K562 (cell line): Measurements from ENCODE around the gene CCDC27. TPM values are rescaled to one million over a fixed set of nuclear protein-coding genes. Genes with fewer than 3 reads are reported as not detected.
"Not testable (repeated sequence)": the region's sequence is repeated elsewhere in the genome, so short reads cannot be mapped to it uniquely, and the experiment has no call there.

Source experiments
- ATAC-seq: fragments of 200-7000 bp; cut with Tn5 transposase; 3 replicates; pipeline ENCODE4 v1.9.1; 2020; ENCODE audit warnings: moderate library complexity
- BruUV-seq: library from RNA; stranded (reverse); fragments of 400-500 nt; replicated peaks from 2 replicates; lab custom pipeline; 2021; lab: Mats Ljungman, UMichigan
- CTCF ChIA-PET: fragments of 300-600 bp; formaldehyde crosslinking; extraction: SDS; loops from one replicate; lab custom pipeline; 2021; ENCODE audit warnings: low intra/inter-chr PET ratio; lab: Yijun Ruan, JAX
- POLR2A ChIA-PET: fragments of 300-600, 350-650 bp; sonication (Branson Sonifier 250); formaldehyde crosslinking; extraction: SDS; loops from one replicate; lab custom pipeline; 2021; ENCODE audit warnings: antibody characterized with exemption, inconsistent platforms; lab: Yijun Ruan, JAX
- DNase-seq, 4 experiments: peaks; one replicate each; pipeline versions ENCODE4 v3.0.0 to v3.0.0-alpha.2; 2011 to 2018; ENCODE audit warnings: low spot score in 3 of 4, mixed read lengths in 3 of 4; ENCODE audit errors: extremely low read depth in 1 of 4
- FAIRE-seq: peaks from 2 replicates; lab custom pipeline; 2011; peaks lifted over from hg19 to GRCh38; lab: Jason Lieb, UNC
- H2AFZ ChIP-seq: 2 replicates; pipeline ENCODE4 v1.6.0; 2011; ENCODE audit warnings: low read depth, low read length, control low read depth, inconsistent platforms
- H3K27ac ChIP-seq: fragments of 200-600 bp; 3 replicates; pipeline ENCODE4 v1.8.0; 2011; ENCODE audit warnings: low read depth, mild to moderate bottlenecking, control low read depth, inconsistent platforms, low read length, moderate library complexity, mixed read lengths; ENCODE audit errors: extremely low read depth
- H3K27me3 ChIP-seq, 2 experiments: fragments of 300-600 bp in 1 of 2; 2 replicates in 1 of 2; 3 replicates in 1 of 2; pipeline versions ENCODE4 v1.6.0 to v1.8.0; 2011; ENCODE audit warnings: inconsistent platforms in 2 of 2, low read length in 2 of 2, mild to moderate bottlenecking in 1 of 2, mixed read lengths in 1 of 2, moderate library complexity in 1 of 2; ENCODE audit not compliant: control insufficient read depth in 2 of 2, insufficient read depth in 2 of 2
- H3K36me3 ChIP-seq: fragments of 300-600 bp; 3 replicates; pipeline ENCODE4 v1.8.0; 2011; ENCODE audit warnings: mild to moderate bottlenecking, low read length, inconsistent platforms; ENCODE audit not compliant: control insufficient read depth, insufficient read depth
- H3K4me1 ChIP-seq, 2 experiments: fragments of 200-600 bp in 1 of 2; replicated peaks in 1 of 2; 2 replicates in 1 of 2; 3 replicates in 1 of 2; pipeline versions ENCODE4 v1.5.1 to v1.8.0; 2011; ENCODE audit warnings: inconsistent platforms in 2 of 2, low read length in 2 of 2, mild to moderate bottlenecking in 1 of 2, mixed read lengths in 1 of 2, moderate library complexity in 1 of 2; ENCODE audit not compliant: control insufficient read depth in 2 of 2, insufficient read depth in 2 of 2
- H3K4me2 ChIP-seq: 2 replicates; pipeline ENCODE4 v1.6.1; 2011; ENCODE audit warnings: low read length, control low read depth, inconsistent platforms, mixed read lengths; ENCODE audit not compliant: insufficient read depth
- H3K4me3 ChIP-seq: fragments of 200-600 bp; sonication (generic), shearing (Covaris generic); 2 replicates; pipeline ENCODE4 v1.5.1; 2016; ENCODE audit warnings: control low read depth, inconsistent platforms
- H3K79me2 ChIP-seq: fragments of 200-600 bp; 3 replicates; pipeline ENCODE4 v1.8.0; 2011; ENCODE audit warnings: low read length, inconsistent platforms; ENCODE audit not compliant: control insufficient read depth, insufficient read depth
- H3K9ac ChIP-seq, 2 experiments: 2 replicates each; pipeline versions ENCODE4 v1.6.0 to v1.6.1; 2011; ENCODE audit warnings: low read depth in 2 of 2, low read length in 2 of 2, control low read depth in 1 of 2, inconsistent platforms in 1 of 2, mild to moderate bottlenecking in 1 of 2, mixed read lengths in 1 of 2; ENCODE audit not compliant: insufficient read depth in 1 of 2
- H3K9me1 ChIP-seq: one replicate; pipeline ENCODE4 v1.6.0; 2011; ENCODE audit warnings: inconsistent platforms, mild to moderate bottlenecking, low read length, moderate library complexity; ENCODE audit not compliant: control insufficient read depth, insufficient read depth
- H3K9me3 ChIP-seq: replicated peaks from 2 replicates; pipeline ENCODE4 v1.5.1; 2011; ENCODE audit warnings: low read depth, low read length, inconsistent platforms; ENCODE audit not compliant: control insufficient read depth, insufficient read depth
- H4K20me1 ChIP-seq: replicated peaks from 2 replicates; pipeline ENCODE4 v1.6.1; 2011; ENCODE audit warnings: low read length, inconsistent platforms, mixed read lengths; ENCODE audit not compliant: control insufficient read depth, insufficient read depth
- LEF1 ChIP-seq: fragments of 450-650 bp; IDR thresholded peaks from 2 replicates; pipeline ENCODE4 v1.6.1; 2016; ENCODE audit warnings: mild to moderate bottlenecking
- PBX2 ChIP-seq, 2 experiments: IDR thresholded peaks in 1 of 2; conservative IDR thresholded peaks in 1 of 2; 2 replicates each; pipeline ENCODE4 v1.6.1; 2016; ENCODE audit warnings: low read depth in 2 of 2, mild to moderate bottlenecking in 1 of 2, missing compliant biosample characterization in 1 of 2, missing genetic modification characterization in 1 of 2, moderate library complexity in 1 of 2
- ZBTB33 ChIP-seq: sonication (generic); formaldehyde crosslinking; IDR thresholded peaks from 2 replicates; pipeline ENCODE4 v1.8.1; 2023; ENCODE audit warnings: mild to moderate bottlenecking, missing genetic modification reagents
- ZNF316 ChIP-seq: fragments of 450-650 bp; IDR thresholded peaks from 2 replicates; pipeline ENCODE4 v1.6.1; 2016
- WGBS: fragments of 100-300 bp; shearing (Covaris generic); methylation state at CpG from one replicate; pipeline ENCODE4 v1.1.6; 2016; ENCODE audit warnings: low coverage, mixed read lengths; ENCODE audit not compliant: insufficient coverage; ENCODE audit errors: missing lambda C conversion rate; 5-methylcytosine and 5-hydroxymethylcytosine counted together
- in situ Hi-C: fragments of 300-500 bp; cut with MboI; formaldehyde crosslinking; loops from 4 replicates; pipeline ENCODE4 v1.15.0; 2018; ENCODE audit warnings: inconsistent platforms, mixed read lengths
- intact Hi-C: fragments of 100-400 bp; cut with micrococcal nuclease; formaldehyde crosslinking; loops from 2 replicates; pipeline ENCODE4 v1.14.2; 2022
- polyA plus RNA-seq, 8 experiments: library from polyadenylated mRNA; depleted of rRNA in 4 of 8; stranded (reverse) in 5 of 8; unstranded in 3 of 8; fragments of >200 nt; fragmentation: Nextera tagmentation in 2 of 8; fragmentation: Illumina TruSeq in 1 of 8; extraction: Ambion mirVana in 2 of 8; extraction: Trizol in 1 of 8; gene quantifications; 2 replicates each; pipeline versions ENCODE4 v1.2.1 to v1.2.3, GENCODE V29; 2011 to 2014; ENCODE audit warnings: inconsistent platforms in 1 of 8, missing spikeins in 1 of 8
- total RNA-seq, 7 experiments: library from RNA; depleted of rRNA in 6 of 7; stranded (reverse); fragments of >200 nt in 6 of 7; fragmentation: Illumina TruSeq in 2 of 7; extraction: Trizol in 2 of 7; gene quantifications; 2 replicates each; pipeline versions ENCODE4 v1.2.1 to v1.2.3, GENCODE V29; 2011 to 2021; ENCODE audit warnings: low replicate concordance in 1 of 7
- TF ChIP-seq, protein P1 (sequence below): fragments of 450-650 bp; formaldehyde crosslinking; IDR thresholded peaks from 2 replicates; pipeline ENCODE4 v1.4.0; 2020; ENCODE audit warnings: mild to moderate bottlenecking, mixed read lengths
- TF ChIP-seq, protein P2 (sequence below): fragments of 450-650 bp; IDR thresholded peaks from 2 replicates; pipeline ENCODE4 v1.6.1; 2016

The CCDC27 gene
- total and polyA plus RNA-seq, 9 of the 15 experiments (the other 6 are each of a cell fraction or from before 2014, with no cell fraction given), result 0.01 to 0.04 TPM; not detected in 7

- H3K4me3 ChIP-seq; H3K9me1 ChIP-seq; BruUV-seq; H3K9ac ChIP-seq; FAIRE-seq; DNase-seq; ATAC-seq; H3K27me3 ChIP-seq; H3K9me3 ChIP-seq; CTCF ChIA-PET; H3K27ac ChIP-seq; intact Hi-C loops; in situ Hi-C loops; TF ChIP-seq PBX2 (CRISPR knock-in tag; IDR thresholded peaks at IDR 0.05; ENCODE audit: low read depth): not testable (repeated sequence)
- peaks cover 35 to 54% of the 10 kb centered on the region in 2 experiments for H3K4me1 ChIP-seq
- POLR2A ChIA-PET, result interaction anchor here (1.5 kb wide), 1 partner anchor 19 kb away, joined by 6 read pairs; no protein-coding TSS in a partner anchor
- peaks cover 17% of the 10 kb centered on the region; the same call in 2 of the 3 replicates for H3K36me3 ChIP-seq
- H2AFZ ChIP-seq, result peak overlapping the region; percentile 51
- 49% methylated on average over 15 of the region's 15 CpGs for WGBS
- H3K79me2 ChIP-seq, result peaks cover 29% of the 10 kb centered on the region
- H4K20me1 ChIP-seq, result peaks cover 12% of the 10 kb centered on the region; the same call in 1 of the 2 replicates
- peak overlapping the region; percentile 87; the same call in 1 of the 2 replicates for H3K4me2 ChIP-seq
- TF ChIP-seq ZNF316 (peak; percentile 63), LEF1 (peak; percentile 52; the same call in 1 of the 2 replicates), PBX2 (tag; conservative IDR thresholded peaks at IDR 0.05; ENCODE audit: low read depth) (0 out of 2 replicates have a peak, but pooled peaks have one; percentile 38), ZBTB33 (CRISPR knock-in tag) (0 out of 2 replicates have a peak, but pooled peaks have one; percentile 35)
- TF ChIP-seq, protein P1, sequence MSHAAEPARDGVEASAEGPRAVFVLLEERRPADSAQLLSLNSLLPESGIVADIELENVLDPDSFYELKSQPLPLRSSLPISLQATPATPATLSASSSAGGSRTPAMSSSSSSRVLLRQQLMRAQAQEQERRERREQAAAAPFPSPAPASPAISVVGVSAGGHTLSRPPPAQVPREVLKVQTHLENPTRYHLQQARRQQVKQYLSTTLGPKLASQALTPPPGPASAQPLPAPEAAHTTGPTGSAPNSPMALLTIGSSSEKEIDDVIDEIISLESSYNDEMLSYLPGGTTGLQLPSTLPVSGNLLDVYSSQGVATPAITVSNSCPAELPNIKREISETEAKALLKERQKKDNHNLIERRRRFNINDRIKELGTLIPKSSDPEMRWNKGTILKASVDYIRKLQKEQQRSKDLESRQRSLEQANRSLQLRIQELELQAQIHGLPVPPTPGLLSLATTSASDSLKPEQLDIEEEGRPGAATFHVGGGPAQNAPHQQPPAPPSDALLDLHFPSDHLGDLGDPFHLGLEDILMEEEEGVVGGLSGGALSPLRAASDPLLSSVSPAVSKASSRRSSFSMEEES (CRISPR knock-in tag), result peak; percentile 73
- TF ChIP-seq, protein P2, sequence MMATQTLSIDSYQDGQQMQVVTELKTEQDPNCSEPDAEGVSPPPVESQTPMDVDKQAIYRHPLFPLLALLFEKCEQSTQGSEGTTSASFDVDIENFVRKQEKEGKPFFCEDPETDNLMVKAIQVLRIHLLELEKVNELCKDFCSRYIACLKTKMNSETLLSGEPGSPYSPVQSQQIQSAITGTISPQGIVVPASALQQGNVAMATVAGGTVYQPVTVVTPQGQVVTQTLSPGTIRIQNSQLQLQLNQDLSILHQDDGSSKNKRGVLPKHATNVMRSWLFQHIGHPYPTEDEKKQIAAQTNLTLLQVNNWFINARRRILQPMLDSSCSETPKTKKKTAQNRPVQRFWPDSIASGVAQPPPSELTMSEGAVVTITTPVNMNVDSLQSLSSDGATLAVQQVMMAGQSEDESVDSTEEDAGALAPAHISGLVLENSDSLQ, result peak; percentile 79
- TF ChIP-seq, all 486 proteins: peak for 6; not testable (repeated sequence) for 480
Measured at GRCh38 chr1:3748316-3748900, 3.8 kb upstream of the CCDC27 start.
